ENCODE measurements around the gene RSPH10B2.
"Not testable (repeated sequence)": the region's sequence is repeated elsewhere in the genome, so short reads cannot be mapped to it uniquely, and the experiment has no call there.

RSPH10B2 gene

DNA sequence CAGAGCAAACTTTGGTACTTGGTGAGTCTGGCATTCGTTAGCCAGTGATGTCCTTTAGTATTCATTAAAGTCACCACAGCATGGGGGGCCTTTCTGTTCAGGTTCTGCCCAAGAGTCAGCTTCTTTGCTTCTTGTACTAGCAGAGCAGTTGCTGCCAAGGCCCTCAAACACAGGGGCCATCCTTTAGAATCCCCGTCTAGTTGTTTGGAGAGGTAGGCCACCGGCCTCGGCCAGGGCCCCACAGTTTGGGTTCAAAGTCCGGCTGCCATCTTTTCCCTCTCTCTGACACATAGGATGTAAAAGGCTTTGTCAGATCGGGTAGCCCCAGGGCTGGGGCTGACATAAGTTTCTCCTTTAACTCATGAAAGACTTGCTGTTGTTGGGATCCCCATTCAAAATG, 89.8 kb downstream of the RSPH10B2 start:
- DNase-seq, result not testable (repeated sequence)

DNA sequence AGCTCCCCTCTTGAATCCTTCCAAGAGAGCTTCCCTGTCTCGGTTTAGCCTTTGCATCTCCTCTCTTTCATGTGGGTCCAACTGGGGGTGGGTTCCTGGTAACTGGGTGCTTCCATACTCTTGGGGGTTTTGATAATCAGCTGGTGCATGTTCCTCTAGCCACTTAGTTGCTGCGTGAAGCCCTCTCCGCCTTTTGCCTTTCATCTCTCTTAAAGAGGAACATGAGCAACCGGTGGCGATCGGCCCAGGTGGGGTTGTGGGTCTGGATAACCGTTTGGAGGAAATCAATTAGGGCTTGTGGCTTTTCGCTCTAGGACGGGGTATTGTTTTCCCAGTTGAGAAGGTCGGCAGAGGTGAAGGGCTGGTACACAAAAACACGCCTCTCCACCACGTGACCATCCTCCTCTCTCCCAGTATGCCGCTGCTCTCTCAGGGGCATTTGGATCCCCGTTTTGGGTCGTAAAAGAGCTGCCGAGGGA, 92.1 kb downstream of the RSPH10B2 start:
- DNase-seq, result not testable (repeated sequence)

DNA sequence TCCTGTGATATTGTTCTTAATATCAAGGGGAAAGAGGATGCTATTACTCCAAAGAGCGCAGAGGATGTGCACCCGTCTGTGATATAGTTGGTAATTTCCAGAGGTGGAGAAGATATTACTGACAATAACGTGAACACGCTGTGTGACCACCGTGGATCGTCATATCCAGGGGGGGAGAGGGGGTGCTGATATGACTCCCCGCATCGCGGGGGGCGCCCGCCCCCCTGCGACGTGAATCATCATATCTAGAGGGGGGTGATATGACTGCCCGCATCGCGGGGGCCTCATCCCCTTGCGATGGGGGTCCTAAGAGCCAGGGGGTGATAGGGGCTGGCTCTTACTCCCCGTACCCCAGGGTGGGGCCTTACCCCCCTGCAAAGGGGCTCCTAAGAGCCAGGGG, 93.8 kb downstream of the RSPH10B2 start:
- not testable (repeated sequence) for DNase-seq

All from activated naive CD4-positive, alpha-beta T cell treated with Interleukin-2 at 50 U/mL for 16 hours (primary cell).